Upper lobe of right lung (tissue), 1 donor: Measurements from ENCODE around the gene PODXL2. TPM values are rescaled to one million over a fixed set of nuclear protein-coding genes. Genes with fewer than 3 reads are reported as not detected.

Experiments used
- ATAC-seq: fragments of 200-7000 bp; cut with Tn5 transposase; one replicate; pipeline ENCODE4 v1.9.1; 2020; ENCODE audit warnings: mild to moderate bottlenecking, moderate library complexity
- DNase-seq: peaks from one replicate; pipeline ENCODE4 v3.0.0-alpha.2; 2020
- H3K27ac ChIP-seq: fragments of 200-600 bp; one replicate; pipeline ENCODE4 v1.8.0; 2022
- H3K27me3 ChIP-seq: fragments of 200-600 bp; one replicate; pipeline ENCODE4 v1.8.0; 2022; ENCODE audit warnings: mild to moderate bottlenecking
- H3K36me3 ChIP-seq: fragments of 200-600 bp; one replicate; pipeline ENCODE4 v1.8.0; 2022
- H3K4me1 ChIP-seq: fragments of 200-600 bp; one replicate; pipeline ENCODE4 v1.8.0; 2022
- H3K4me3 ChIP-seq: fragments of 200-600 bp; one replicate; pipeline ENCODE4 v1.8.0; 2022; ENCODE audit warnings: mild to moderate bottlenecking
- H3K9me3 ChIP-seq: fragments of 200-600 bp; one replicate; pipeline ENCODE4 v1.8.0; 2022
- CTCF ChIP-seq: fragments of 200-600 bp; IDR thresholded peaks from one replicate; pipeline ENCODE4 v1.8.0; 2022; ENCODE audit warnings: antibody characterized with exemption
- intact Hi-C: fragments of 100-400 bp; cut with DNase I; formaldehyde crosslinking; loops from one replicate; pipeline ENCODE4 v1.11.0; 2022
- total RNA-seq: library from RNA; stranded (reverse); fragmentation: NEBNext Ultra II Directional; extraction: Animal tissue kit (Norgen Biotek cat#: 25700); gene quantifications from one replicate; pipeline ENCODE4 v1.2.1, GENCODE V29; 2021
- donor health status: DM: no; HTN: yes; CAD: no; lungs with severe emphysema.

The PODXL2 gene
- total RNA-seq, 1 donor from 2014 or later = 3.7 TPM

GRCh38 chr3:127685708-127686511 lies 56.9 kb downstream of the PODXL2 start:
- intact Hi-C loops = loop anchor here (10.0 kb wide), 1 partner anchor 139 kb away; the partner anchor contains the start of gene MGLL
- ATAC-seq (no peak), DNase-seq (no peak)
- no peak for TF ChIP-seq CTCF
- Histone ChIP-seq H3K4me1 (peaks cover 17% of the 10 kb centered on the region), H3K27ac (no peak overlapping the region), H3K4me3 (no peak overlapping the region), H3K27me3 (no peaks in the 10 kb centered on the region), H3K36me3 (no peaks in the 10 kb centered on the region), H3K9me3 (no peaks in the 10 kb centered on the region)

- Histone ChIP-seq H3K27ac (no peak overlapping the region), H3K9me3 (no peaks in the 10 kb centered on the region), H3K4me1 (peaks cover 20% of the 10 kb centered on the region), H3K36me3 (peaks cover 1% of the 10 kb centered on the region), H3K4me3 (no peak overlapping the region), H3K27me3 (no peaks in the 10 kb centered on the region)
- TF ChIP-seq CTCF = no peak
- intact Hi-C loops = loop anchor here (10.0 kb wide), 1 partner anchor 138 kb away; the partner anchor contains the start of gene MGLL
- ATAC-seq = no peak
- no peak for DNase-seq
These were observed 57.5 kb downstream of the PODXL2 start for GRCh38 chr3:127686512-127686894.

GRCh38 chr3:127687228-127687737 lies 58.3 kb downstream of the PODXL2 start:
- DNase-seq (no peak), ATAC-seq (no peak)
- Histone ChIP-seq H3K9me3 (no peaks in the 10 kb centered on the region), H3K4me1 (peaks cover 20% of the 10 kb centered on the region), H3K36me3 (peaks cover 9% of the 10 kb centered on the region), H3K27ac (no peak overlapping the region), H3K4me3 (no peak overlapping the region), H3K27me3 (no peaks in the 10 kb centered on the region)
- intact Hi-C loops = loop anchor here (10.0 kb wide), 1 partner anchor 138 kb away; the partner anchor contains the start of gene MGLL
- no peak for TF ChIP-seq CTCF

- no peak for ATAC-seq
- intact Hi-C loops = loop anchor here (10.0 kb wide), 1 partner anchor 137 kb away; the partner anchor contains the start of gene MGLL
- Histone ChIP-seq H3K9me3 (no peaks in the 10 kb centered on the region), H3K27ac (no peak overlapping the region), H3K4me3 (no peak overlapping the region), H3K4me1 (peaks cover 20% of the 10 kb centered on the region), H3K27me3 (no peaks in the 10 kb centered on the region), H3K36me3 (peaks cover 14% of the 10 kb centered on the region)
- no peak for TF ChIP-seq CTCF
- no peak for DNase-seq
These were observed 59.0 kb downstream of the PODXL2 start for GRCh38 chr3:127688022-127688415.

GRCh38 chr3:127688416-127689265 lies 59.7 kb downstream of the PODXL2 start:
- Histone ChIP-seq H3K4me3 (no peak overlapping the region), H3K27me3 (no peaks in the 10 kb centered on the region), H3K9me3 (no peaks in the 10 kb centered on the region), H3K4me1 (peaks cover 20% of the 10 kb centered on the region), H3K27ac (no peak overlapping the region), H3K36me3 (peaks cover 20% of the 10 kb centered on the region)
- TF ChIP-seq CTCF = no peak
- intact Hi-C loops = loop anchor here (10.0 kb wide), 1 partner anchor 136 kb away; the partner anchor contains the start of gene MGLL
- DNase-seq (peak; percentile 34), ATAC-seq (no peak)
